Measurements from ENCODE around the gene EDC3. TPM values are rescaled to one million over a fixed set of nuclear protein-coding genes. Genes with fewer than 3 reads are reported as not detected.

Gene EDC3
- total RNA-seq, 2 donors from 2014 or later, result 8.0 to 8.3 TPM

DNA sequence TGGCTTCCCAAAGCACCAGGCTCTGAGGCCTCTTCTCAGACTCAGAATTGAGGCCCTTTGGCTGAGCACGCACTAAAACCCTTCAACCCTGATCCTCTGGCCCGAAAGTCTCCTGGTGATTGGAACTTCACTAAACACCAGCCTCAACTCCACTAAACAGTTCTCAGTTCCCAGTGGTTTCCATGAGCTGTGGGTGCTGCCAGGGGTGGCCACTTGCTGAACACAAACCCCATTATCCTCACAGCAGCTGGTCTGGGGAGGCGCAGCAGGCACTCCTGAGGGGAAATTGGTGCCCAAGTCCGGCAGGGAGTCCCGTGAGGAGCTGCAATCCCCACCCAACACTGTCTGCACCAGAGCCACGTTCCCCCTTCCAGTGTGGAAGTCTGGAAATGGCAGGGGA lies 84.0 kb downstream of the EDC3 start:
- Histone ChIP-seq H3K4me1 (peaks cover 0 to 30% of the 10 kb centered on the region in 2 donors), H3K27me3 (no peaks in the 10 kb centered on the region), H3K4me3 (no peak overlapping the region), H3K9me3 (no peaks in the 10 kb centered on the region), H3K36me3 (no peaks in the 10 kb centered on the region), H3K27ac (no peak overlapping the region)
- DNase-seq (ENCODE audit: low spot score), result no peak
- TF ChIP-seq, protein P1, sequence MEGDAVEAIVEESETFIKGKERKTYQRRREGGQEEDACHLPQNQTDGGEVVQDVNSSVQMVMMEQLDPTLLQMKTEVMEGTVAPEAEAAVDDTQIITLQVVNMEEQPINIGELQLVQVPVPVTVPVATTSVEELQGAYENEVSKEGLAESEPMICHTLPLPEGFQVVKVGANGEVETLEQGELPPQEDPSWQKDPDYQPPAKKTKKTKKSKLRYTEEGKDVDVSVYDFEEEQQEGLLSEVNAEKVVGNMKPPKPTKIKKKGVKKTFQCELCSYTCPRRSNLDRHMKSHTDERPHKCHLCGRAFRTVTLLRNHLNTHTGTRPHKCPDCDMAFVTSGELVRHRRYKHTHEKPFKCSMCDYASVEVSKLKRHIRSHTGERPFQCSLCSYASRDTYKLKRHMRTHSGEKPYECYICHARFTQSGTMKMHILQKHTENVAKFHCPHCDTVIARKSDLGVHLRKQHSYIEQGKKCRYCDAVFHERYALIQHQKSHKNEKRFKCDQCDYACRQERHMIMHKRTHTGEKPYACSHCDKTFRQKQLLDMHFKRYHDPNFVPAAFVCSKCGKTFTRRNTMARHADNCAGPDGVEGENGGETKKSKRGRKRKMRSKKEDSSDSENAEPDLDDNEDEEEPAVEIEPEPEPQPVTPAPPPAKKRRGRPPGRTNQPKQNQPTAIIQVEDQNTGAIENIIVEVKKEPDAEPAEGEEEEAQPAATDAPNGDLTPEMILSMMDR (IDR thresholded peaks at IDR 0.05), result no peak

DNA sequence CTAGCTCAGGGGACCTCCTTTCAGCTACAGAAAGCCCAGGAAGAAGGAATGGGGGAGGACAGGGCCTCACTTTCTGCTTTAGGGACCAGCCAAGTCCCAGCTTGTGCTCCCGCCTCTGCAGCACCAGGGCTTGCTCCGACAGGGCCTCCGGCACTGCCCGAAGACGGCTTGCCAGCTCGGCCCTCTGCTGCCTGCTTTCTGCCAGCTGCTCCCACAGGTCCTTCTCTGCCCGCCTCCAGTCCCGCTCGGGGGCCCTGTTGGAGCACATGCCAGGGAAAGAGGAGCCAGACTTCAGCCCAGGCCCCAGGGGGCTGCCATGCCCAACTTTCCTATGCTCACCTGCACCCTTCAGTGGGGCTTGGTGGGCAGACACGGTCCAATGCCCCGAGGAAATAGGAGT lies 84.5 kb downstream of the EDC3 start:
- Histone ChIP-seq H3K27me3 (no peaks in the 10 kb centered on the region), H3K9me3 (no peaks in the 10 kb centered on the region), H3K4me1 (peaks cover 0 to 25% of the 10 kb centered on the region in 2 donors), H3K27ac (no peak overlapping the region), H3K4me3 (no peak overlapping the region), H3K36me3 (no peaks in the 10 kb centered on the region)
- no peak for DNase-seq (ENCODE audit: low spot score)
- TF ChIP-seq, protein P1 (IDR thresholded peaks at IDR 0.05), result no peak

DNA sequence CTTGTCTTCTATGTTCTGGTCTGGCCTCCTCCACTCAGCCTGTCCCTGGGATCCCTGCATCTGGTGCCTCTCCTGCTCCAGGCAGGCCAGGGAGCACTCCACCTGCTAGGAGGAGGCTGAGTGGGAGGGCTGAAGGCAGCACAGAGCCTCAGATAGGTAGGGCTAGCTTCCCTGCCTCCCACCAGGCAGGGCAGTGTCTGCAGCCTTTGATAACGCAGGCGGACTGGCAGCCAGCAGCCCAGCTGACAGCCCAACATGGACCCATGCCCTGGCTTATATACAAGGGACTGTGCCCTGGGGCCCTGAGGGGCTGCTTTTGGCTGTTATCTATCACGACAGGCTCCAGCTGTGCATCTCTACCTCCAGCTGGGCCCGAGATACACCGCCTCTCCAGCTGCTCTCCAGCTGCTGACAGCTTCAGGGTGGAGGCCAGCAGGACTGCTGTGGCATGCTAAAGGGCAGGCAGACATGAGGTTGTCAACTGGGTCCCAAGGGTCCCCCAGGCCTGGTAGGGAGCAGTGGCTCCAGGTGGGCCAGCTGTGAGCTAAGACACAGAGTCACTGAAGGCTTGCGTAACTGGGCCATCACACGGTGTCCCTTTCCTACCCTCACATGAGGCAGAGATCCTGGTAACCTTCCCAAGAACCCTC lies 85.4 kb downstream of the EDC3 start:
- H3K27ac ChIP-seq, result no peak overlapping the region
- peaks cover 0 to 23% of the 10 kb centered on the region in 2 donors for H3K4me1 ChIP-seq
- TF ChIP-seq, protein P1 (IDR thresholded peaks at IDR 0.05), result no peak
- no peaks in the 10 kb centered on the region for H3K9me3 ChIP-seq
- no peaks in the 10 kb centered on the region for H3K27me3 ChIP-seq
- no peaks in the 10 kb centered on the region for H3K36me3 ChIP-seq
- no peak overlapping the region for H3K4me3 ChIP-seq
- DNase-seq (ENCODE audit: low spot score), result no peak

- Histone ChIP-seq H3K4me3 (no peak overlapping the region), H3K36me3 (no peaks in the 10 kb centered on the region), H3K4me1 (peaks cover 0 to 23% of the 10 kb centered on the region in 2 donors), H3K27ac (no peak overlapping the region), H3K27me3 (no peaks in the 10 kb centered on the region), H3K9me3 (no peaks in the 10 kb centered on the region)
- TF ChIP-seq, protein P1 (IDR thresholded peaks at IDR 0.05), result no peak
- no peak for DNase-seq (ENCODE audit: low spot score)
Observed at GRCh38 chr15:74609938-74610301, 85.9 kb downstream of the EDC3 start.

DNA sequence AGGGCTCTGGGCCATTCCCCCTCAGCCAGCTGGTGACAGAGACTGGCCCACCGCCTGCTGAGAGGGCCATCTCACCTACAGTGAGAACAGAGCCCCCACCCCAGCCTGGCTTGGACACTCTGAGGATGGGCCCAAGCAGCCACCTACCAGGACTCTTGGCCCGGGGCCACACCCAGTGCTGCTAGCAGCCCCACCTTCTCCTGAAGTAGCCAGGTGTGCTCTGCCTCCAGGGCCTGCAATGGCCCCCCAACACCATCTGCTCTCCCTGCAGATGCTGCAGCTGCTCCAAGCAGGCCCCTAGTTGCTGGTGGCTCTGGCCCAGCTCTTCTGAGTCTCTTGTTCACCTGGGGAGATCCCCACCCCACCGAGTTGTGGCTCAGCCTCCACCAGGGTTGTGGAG lies 87.0 kb downstream of the EDC3 start:
- Histone ChIP-seq H3K27me3 (no peaks in the 10 kb centered on the region), H3K27ac (no peak overlapping the region), H3K4me3 (no peak overlapping the region), H3K9me3 (no peaks in the 10 kb centered on the region), H3K36me3 (no peaks in the 10 kb centered on the region), H3K4me1 (peaks cover 0 to 21% of the 10 kb centered on the region in 2 donors)
- TF ChIP-seq, protein P1 (IDR thresholded peaks at IDR 0.05), result no peak
- DNase-seq (ENCODE audit: low spot score), result no peak

DNA sequence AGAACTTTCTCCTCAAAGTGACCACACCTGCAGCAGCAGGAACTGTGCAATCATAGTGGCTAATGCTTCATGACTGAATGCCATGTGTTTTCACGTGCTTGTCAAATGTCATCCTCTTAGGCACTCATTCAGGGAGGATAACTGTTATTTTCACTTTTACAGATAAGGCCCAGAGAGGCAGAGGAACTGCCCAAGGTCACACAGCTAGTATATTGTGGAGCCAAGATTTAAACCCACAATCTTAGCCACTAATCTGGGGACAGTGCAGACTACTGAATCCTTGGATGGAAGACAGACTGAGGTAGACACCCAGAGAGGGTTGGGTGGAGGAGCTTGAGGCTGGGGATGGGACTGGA lies 90.1 kb downstream of the EDC3 start:
- no peak for DNase-seq (ENCODE audit: low spot score)
- no peaks in the 10 kb centered on the region for H3K36me3 ChIP-seq
- no peak overlapping the region for H3K27ac ChIP-seq
- no peaks in the 10 kb centered on the region for H3K9me3 ChIP-seq
- no peaks in the 10 kb centered on the region for H3K27me3 ChIP-seq
- TF ChIP-seq, protein P1 (IDR thresholded peaks at IDR 0.05), result no peak
- peaks cover 0 to 13% of the 10 kb centered on the region in 2 donors for H3K4me1 ChIP-seq
- no peak overlapping the region for H3K4me3 ChIP-seq

Data from right atrium auricular region (tissue), 2 donors.